GM21786 (cell line): ENCODE measurements around the gene CASR.

Source experiments
- ATAC-seq: cut with Tn5 transposase; IDR thresholded peaks from one replicate; pipeline ENCODE4 v1.9.1; 2021; ENCODE audit not compliant: unreplicated experiment

The CASR gene

DNA sequence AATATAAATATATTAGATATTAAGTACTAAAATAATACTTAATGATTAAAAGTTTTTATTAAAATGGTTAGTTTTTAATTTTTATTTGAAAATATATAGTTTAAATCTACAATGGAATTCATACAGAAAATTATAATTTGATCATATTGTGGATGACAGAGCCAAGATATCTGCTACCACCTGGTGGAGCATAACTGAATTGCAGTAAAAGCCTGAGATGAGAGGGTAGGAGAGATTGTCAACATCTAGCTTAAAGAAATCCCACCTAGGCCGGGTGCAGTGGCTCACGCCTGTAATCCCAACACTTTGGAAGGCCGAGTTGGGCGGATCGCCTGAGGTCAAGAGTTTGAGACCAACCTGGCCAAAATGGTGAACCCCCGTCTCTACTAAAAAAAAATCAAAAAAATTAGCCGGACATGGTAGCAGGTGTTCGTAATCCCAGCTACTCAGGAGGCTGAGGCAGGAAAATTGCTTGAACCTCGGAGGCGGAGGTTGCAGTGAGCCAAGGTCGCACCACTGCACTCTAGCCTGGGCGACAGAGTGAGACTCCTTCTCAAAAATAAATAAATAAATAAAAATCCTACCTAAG, 116.5 kb downstream of the CASR start:
- no peak for ATAC-seq

DNA sequence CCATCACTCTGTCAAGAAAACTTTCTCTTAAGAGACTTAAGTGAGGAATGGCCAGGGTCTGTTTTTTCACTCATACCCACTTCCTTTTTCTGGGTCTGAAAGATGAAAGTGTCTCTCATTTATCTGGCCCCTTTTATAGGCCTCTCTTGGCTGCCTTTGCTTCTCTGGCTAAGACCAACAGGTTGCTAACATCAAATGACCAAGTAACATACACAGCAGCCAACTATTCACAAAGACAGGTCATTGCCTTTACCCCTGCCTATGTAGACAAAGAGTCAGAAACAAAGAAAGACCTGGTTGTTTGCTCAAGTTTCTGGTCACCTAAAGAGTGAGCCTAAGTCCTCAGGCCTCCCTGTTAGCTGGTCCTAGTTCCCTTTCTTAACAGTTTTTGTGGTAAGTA, 117.6 kb downstream of the CASR start:
- peak; percentile 70 for ATAC-seq

DNA sequence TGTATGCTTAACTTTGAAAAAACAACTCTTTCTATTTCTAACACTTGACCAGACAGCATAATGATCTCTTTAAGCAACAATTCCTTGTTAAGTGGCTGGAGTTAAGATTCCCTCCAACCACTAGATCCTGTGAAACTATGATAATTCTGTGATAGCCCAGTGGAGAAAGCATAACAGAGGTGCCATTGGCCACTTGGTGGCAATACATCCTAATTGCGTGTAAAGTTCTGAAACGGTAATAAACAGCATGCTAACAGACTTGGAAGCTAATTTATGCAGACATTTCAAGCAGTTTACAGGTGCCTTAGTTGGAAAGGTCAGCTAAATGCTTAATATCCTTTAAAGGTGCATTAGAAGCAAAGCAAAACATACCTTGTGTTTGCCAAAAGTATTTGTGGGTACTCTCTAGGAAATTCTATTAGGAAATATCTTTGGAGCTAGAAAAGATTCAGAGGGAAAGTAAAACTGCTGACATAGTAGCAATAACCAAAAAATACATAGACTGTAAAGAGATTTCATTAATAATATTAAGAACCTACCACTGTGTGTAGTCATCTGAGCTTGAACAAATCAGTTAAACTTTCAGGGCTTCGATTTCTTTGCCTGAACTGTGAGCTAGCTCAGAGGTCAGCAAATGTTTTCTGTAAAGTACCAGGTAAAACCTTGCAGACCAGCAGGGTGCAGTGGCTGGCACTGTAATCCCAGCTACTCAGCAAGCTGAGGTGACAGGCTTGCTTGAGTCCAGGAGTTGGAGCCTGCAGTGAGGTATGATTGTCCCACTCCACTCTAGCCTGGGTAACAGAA, 122.6 kb downstream of the CASR start:
- peak; percentile 62 for ATAC-seq

DNA sequence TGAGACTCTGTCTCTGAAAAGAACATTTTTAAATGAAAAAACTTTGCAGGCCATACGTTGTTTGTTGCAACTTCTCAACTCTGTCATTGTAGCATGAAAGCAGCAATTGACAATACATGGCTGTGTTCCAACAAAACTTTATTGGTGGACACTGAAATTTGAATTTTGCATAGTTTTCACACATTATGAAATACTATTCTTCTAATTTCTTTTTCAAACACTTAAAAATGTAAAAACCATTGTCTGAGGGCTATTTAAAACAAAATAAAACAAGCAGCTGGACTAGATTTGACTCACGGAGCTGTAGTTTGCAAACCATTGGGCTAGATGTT, 123.1 kb downstream of the CASR start:
- ATAC-seq = no peak

DNA sequence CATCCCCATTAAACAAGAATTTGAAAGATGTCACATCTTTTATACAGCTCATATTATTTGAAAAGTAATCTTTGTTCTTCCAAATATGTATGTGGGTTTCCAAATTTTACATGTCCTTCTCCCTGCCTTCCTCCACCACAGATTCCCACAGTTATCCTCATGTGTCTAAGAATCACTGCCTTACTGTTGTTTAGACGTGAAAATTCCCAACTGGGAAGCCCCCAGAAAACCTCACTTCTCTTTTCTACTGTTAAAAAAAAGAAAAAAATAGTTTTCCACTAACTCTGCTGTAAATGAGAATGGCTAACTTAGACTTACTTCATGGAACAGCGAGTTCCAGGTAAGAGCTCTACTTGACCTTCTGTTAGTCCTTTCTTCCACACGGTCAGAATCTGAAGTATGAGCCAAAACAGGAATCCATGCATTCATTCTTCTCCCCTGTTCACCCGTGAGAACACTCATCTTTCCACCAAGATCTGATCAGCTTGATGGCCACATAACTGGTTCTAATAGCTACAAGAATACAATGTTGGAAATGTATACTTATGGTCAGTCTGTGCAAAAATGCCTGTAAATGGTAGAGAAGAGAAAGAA, 123.7 kb downstream of the CASR start:
- ATAC-seq = no peak

DNA sequence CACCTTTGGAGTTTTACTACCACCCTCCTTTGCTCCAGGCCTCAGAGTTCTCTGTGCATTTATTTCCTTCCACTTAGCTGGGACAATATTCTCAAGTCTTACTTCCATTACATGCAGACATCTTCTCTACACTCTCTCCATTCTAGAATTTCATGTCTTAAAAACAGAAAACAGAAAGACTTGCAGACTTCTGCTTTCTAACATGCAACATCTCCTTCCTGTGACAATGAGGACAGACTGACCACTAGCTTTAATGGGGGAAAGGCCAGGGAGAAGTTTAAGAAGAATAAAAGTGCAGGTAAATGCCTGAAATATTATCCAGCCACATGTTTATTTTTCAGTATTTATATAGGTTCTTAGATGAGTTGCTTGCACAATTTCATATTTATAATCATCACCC, 124.5 kb downstream of the CASR start:
- no peak for ATAC-seq

DNA sequence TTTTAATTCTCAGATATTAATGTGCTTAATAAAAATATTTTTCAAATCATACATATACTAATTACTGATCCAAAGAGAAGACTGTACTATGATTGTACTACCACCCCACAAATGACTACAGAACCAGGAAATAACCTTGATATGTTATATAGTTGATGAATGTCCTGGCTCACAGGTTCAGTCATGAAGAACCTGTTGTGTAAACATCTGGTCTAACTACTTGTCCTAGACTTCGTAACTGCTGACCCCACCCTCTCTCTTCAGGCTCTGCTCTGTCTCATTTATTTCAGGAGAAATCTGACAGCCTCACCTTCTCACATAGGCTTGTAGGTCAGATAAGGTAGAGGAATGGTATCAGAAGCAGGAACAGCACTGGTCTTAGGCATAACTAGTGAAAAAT, 126.9 kb downstream of the CASR start:
- ATAC-seq = no peak

DNA sequence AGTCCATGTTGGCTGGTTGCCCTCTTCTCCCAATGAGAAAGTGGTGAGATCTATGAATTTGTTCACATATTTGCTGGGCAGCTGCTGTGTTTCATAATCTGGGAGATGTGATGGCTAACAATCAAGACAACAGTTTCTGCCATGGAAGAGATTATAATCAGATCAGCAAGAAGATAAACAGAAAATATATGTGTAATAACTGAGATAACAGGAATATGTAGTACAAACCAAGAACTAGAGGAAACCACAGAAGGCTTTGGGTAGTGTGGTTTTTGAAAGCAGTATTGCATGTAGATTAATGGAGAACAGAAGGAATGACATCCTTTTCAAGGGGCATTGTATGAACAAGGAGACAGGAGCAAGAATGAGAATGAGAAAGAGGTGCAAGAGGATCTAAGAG, 129.4 kb downstream of the CASR start:
- ATAC-seq = no peak

DNA sequence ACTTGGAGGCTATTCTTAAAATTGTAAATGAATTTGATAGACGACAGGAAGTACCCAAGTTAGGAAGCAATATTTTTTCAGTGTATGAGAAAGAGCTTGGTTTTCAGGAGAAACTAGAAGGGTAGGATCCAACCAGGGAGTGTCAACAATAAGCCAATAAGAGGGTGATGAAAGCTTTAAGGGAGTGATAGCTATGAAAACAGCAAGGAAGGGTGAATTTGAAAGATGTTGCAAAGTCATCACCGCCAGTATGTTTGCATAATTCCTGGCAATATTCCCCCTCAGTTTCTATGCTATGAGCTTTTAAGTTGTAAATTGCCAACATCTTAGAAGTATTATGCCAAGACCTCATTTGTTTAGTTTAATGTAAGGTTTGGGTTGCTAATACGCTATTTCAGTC, 129.8 kb downstream of the CASR start:
- ATAC-seq = no peak

DNA sequence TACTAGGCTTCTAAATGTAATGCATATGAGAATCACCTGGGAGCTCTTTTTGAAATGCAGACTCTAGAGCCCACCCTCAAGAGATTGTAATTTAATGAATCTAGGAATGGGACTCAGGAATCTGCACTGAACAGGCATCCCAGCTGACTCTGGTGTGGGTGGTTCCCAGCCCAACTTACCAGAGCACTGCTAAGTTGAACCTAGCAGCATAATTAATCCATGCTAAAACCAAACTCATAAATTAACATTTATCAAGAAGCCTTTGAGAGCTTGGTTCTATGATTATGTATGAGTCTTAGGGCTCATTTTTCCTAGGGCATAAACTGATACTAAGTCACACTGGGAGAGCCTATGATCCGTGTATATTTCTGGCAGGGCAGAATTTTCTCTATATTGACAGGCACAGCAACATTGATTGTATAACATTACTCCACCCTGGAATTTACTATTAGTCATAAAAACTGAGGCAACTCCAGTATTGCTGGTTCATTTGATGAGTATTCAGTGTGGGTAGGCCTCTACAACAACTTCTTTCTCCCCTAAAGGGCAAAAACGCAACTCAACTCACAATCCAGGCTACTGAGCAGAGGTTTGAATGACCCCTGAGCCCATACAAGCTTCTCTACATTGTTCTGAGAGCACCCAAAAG, 130.9 kb downstream of the CASR start:
- no peak for ATAC-seq

DNA sequence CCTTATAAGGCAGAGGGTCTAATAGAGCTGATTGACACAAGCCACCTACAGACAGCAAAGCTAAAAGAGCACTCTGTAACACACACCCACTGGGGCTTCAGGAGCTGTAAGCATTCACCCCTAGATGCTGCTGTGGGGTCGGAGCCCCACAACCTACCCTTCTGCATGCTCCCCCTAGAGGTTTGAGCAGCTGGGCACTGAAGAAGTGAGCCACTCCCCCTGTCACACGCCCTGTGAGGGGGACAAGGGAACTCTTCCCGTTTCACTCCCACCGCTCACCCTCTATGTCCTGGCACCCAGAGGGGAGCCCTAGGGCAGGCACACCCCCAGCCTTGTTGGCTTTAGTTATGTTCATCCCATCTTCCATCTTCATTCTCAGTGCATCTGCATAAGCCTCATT, 132.2 kb downstream of the CASR start:
- ATAC-seq = no peak

DNA sequence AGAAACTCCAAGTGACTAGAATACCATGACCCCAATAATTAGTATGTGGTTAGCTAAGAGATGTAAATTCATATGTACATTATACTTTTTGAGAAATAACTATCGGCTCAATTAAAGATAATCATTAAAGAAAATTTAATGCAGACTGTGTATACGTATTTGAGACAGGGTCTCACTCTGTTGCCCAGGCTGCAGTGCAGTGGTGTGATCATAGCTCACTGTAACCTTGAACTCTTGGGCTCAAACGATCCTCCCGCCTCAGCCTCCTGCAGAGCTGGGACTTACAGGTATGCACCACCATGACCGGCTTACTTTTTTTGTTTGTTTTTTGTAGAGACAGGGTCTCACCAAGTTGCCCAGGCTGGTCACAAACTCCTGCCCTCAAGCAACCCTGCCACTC, 132.9 kb downstream of the CASR start:
- ATAC-seq = no peak

DNA sequence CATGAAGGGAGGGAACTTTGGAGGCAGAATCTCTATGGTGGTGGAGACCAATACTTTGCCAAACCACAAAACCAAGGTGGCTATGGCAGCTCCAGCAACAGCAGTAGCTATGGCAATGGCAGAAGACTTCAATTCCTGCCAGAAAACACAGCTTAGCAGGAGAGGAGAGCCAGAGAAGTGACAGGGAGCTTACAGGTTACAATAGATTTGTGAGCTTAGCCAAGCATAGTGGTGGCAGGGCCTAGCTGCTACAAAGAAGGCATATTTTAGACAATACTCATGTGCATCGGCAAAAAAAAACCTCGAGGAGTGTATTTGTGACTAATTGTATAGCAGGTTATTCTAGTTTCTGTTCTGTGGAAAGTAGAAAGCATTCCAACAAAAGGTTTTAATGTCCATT, 135.2 kb downstream of the CASR start:
- no peak for ATAC-seq

DNA sequence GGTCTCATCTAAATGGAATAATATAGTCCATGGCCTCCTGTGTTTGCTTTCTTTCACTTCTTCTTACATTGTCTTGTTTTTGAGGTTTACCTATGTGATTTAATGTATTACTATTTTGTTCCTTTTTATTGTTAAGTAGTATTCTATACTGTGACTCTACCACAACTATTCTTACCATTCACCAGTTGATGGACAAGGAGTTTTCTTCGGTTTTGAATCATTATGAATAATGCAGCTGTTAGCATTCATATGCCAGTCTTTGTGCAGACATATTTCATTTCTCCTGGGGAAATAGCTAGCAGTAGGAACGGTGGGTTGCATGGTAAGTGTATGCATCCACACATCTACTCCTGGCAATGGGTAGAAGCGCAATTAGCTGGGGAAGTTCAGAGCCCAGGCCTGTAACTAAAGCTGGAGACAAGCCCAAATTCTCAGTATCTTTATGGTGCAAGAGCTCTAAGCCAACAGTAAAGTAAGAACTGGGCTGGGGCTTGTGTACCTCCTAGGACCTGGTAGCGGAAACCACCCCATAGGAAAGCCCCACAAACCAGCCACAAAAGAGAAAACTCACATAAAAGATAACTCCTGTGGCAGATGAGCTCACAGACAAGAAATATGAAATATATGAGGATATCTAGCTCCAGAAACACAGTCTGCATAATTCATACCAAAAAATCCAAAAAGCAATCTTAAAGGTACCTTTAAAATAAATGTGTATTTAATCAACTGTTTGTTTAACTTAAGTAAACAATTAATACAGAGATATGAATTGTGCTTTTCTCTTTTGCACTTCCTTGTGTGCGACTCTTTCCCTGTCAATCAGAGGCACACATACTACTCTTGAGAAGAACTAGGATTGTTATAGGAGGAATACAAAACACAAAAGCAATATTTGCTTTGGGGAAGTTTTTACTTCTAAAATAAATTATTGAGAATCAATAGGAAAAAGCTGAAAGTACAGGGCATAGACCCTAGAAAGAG, 138.9 kb downstream of the CASR start:
- ATAC-seq = peak; percentile 68

DNA sequence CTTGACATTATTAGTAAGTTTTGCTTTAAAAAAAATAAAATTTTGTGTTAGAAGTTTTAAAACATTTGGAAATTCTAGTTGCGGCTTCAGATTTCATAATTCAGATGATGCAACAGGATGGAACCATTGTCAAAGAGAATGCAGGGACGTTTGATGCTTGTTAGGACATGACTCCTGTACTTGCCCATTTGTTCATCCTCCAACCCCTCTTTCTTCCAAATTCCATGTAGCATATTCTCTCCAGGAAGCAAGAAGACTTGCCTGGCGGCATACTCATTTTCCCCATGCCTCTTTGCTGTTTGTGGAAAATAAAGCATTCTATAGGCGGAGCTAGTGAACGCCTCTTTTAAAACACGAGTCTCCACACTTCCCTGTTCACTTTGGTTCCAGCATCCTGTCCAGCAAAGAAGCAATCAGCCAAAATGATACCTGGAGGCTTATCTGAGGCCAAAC, 141.4 kb downstream of the CASR start, which contains the start of gene CSTA:
Gene CSTA, plus strand, starts transcription at position 378 of the 453 bp plus-strand sequence. Its CDS starts 45 bp downstream, at position 423.
- ATAC-seq = no peak

DNA sequence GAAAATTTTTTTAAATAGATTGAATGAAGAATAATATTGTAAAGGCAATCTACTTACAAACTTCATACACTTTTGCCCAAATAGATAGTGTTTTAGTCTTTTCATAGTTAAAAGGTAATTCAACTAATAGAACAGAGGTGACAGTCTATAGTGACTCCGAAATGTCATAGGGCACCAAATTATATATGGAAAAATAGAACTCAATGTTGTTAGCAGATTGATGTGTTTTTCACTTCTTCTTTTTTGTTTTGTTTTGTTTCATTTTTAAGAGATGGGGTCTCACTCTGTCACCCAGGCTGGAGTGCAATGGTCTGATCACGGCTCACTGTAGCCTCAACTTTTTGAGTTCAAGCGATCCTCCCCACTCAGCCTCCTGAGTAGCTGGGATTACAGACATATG, 142.3 kb downstream of the CASR start:
- no peak for ATAC-seq

DNA sequence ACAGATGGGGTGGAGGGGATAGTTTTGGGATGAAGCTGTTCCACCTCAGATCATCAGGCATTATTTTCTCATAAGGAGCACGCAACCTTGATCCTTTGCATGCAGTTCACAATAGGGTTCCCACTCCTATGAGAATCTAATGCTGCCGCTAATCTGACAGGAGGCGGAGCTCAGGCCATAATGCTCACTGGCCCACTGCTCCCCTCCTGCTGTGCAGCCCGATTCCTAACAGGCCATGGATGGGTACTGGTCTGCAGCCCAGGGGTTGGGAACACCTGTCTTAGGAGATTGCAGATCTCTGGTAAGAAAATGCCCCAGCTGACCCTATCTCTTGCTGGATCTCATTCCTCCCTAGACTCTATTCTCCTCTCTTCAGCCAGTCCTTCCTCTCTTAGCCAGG, 148.4 kb downstream of the CASR start:
- ATAC-seq = no peak

DNA sequence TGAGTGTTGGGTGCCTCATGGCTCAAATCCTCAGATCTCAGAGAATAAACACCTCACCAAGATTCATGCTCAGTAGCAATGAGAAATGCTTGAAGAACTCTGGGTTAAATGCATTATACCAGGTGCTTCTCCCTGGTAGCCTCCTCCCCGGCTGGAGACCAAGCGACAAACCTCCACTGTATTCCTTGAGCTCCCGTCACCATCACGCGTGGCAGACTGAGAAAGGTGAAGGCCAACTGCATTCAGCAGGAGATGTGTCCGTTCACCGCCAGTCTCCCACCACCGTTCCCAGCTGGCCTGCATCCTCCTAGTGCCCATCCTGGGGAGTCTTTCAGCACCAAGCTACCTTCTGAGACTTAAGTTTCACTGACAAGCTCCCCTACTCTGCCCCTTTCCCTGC, 149.1 kb downstream of the CASR start:
- no peak for ATAC-seq
